Right lobe of liver (tissue), 4 donors: ENCODE data around the gene LSM12.

Source experiments
- POLR2A ChIP-seq: fragments of 450-650 bp; IDR thresholded peaks from one replicate; pipeline ENCODE4 v1.6.1; 2017; ENCODE audit warnings: antibody characterized with exemption, mild to moderate bottlenecking
- TF ChIP-seq, protein P1 (sequence below), 4 donors: fragments of 200-600 bp in 3 of 4; fragments of 450-650 bp in 1 of 4; IDR thresholded peaks; one replicate each; pipeline versions ENCODE4 v1.5.1 to v1.8.0; 2016 to 2022; ENCODE audit warnings: antibody characterized with exemption in 4 of 4, mild to moderate bottlenecking in 2 of 4
- donor health status: DM: no; HTN: no; CAD: no.
- donor health status: DM: no; HTN: no; CAD: no.
- donor health status: DM: no; HTN: yes; CAD: no.

DNA sequence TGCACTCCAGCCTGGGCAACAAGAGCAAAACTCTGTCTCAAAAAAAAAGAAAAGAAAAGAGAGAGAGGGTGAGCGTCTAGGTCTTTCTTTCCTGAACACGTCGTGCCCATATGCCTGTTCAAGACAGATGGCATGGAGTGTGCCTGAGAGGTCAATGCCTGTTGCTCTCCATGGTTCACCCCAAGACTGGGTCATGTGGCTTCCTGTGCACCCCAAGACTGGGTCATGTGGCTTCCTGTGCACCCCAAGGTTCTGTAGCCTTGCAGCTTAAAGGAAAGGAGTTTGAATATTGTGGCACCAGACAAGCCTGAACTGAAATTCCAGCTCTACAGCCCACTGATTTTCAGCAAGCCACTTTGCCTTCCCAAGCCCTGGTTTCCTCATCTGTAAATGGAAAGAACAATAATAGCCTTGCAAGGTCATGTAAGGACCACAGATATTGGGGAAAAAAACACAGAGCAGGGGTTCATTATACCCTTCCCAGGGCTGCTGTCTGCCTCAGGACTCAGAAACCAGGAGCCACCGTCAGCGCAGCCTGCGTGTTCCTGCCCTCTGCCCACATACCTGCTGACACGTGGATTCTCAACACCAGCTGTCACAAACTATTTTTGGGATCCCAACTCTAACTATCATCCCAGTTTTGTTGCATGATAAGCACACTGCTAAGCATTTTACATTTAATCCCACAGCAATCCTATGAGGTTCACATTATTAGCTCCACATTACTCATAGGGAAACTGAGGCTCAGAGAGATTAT is 80.1 kb downstream of the LSM12 start:
- TF ChIP-seq, protein P1, sequence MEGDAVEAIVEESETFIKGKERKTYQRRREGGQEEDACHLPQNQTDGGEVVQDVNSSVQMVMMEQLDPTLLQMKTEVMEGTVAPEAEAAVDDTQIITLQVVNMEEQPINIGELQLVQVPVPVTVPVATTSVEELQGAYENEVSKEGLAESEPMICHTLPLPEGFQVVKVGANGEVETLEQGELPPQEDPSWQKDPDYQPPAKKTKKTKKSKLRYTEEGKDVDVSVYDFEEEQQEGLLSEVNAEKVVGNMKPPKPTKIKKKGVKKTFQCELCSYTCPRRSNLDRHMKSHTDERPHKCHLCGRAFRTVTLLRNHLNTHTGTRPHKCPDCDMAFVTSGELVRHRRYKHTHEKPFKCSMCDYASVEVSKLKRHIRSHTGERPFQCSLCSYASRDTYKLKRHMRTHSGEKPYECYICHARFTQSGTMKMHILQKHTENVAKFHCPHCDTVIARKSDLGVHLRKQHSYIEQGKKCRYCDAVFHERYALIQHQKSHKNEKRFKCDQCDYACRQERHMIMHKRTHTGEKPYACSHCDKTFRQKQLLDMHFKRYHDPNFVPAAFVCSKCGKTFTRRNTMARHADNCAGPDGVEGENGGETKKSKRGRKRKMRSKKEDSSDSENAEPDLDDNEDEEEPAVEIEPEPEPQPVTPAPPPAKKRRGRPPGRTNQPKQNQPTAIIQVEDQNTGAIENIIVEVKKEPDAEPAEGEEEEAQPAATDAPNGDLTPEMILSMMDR (IDR thresholded peaks at IDR 0.05): no peak
- TF ChIP-seq POLR2A: no peak
